GM23248 (cell line): ENCODE measurements around the gene NSMCE1. TPM values are rescaled to one million over a fixed set of nuclear protein-coding genes. Genes with fewer than 3 reads are reported as not detected.

ENCODE experiments used
- DNase-seq: peaks from one replicate; pipeline ENCODE4 v3.0.0-alpha.2; 2015
- H2AFZ ChIP-seq: fragments of 200-600 bp; sonication (generic); 2 replicates; pipeline ENCODE4 v1.6.1; 2016; ENCODE audit warnings: antibody characterized with exemption
- H3F3A ChIP-seq: fragments of 200-600 bp; sonication (generic); 2 replicates; pipeline ENCODE4 v1.6.1; 2016; ENCODE audit warnings: mild to moderate bottlenecking, antibody characterized with exemption, mixed run types; ENCODE audit not compliant: insufficient read depth
- H3K27ac ChIP-seq: fragments of 200-600 bp; sonication (generic); 2 replicates; pipeline ENCODE4 v1.5.1; 2016; ENCODE audit warnings: mild to moderate bottlenecking
- H3K27me3 ChIP-seq: fragments of 200-600 bp; sonication (generic); replicated peaks from 2 replicates; pipeline ENCODE4 v1.6.1; 2016; ENCODE audit warnings: mild to moderate bottlenecking; ENCODE audit not compliant: insufficient read depth
- H3K36me3 ChIP-seq: fragments of 200-600 bp; sonication (generic); 2 replicates; pipeline ENCODE4 v1.6.1; 2016; ENCODE audit warnings: low read depth, mild to moderate bottlenecking
- H3K4me1 ChIP-seq: fragments of 200-600 bp; sonication (generic); 2 replicates; pipeline ENCODE4 v1.6.1; 2016; ENCODE audit warnings: mild to moderate bottlenecking; ENCODE audit not compliant: insufficient read depth
- H3K4me2 ChIP-seq: fragments of 200-600 bp; sonication (generic); one replicate; pipeline ENCODE4 v1.6.1; 2016; ENCODE audit warnings: mild to moderate bottlenecking; ENCODE audit not compliant: unreplicated experiment
- H3K4me3 ChIP-seq: fragments of 200-600 bp; sonication (generic); 2 replicates; pipeline ENCODE4 v1.5.1; 2016; ENCODE audit warnings: mild to moderate bottlenecking
- H3K79me2 ChIP-seq: fragments of 200-600 bp; sonication (generic); 2 replicates; pipeline ENCODE4 v1.6.1; 2016; ENCODE audit warnings: mild to moderate bottlenecking; ENCODE audit not compliant: insufficient read depth
- H3K9ac ChIP-seq: fragments of 200-600 bp; sonication (generic); 2 replicates; pipeline ENCODE4 v1.6.1; 2016; ENCODE audit warnings: mild to moderate bottlenecking
- H3K9me2 ChIP-seq: fragments of 200-600 bp; sonication (generic); 2 replicates; pipeline ENCODE4 v1.6.1; 2016; ENCODE audit warnings: mixed run types, mild to moderate bottlenecking, moderate library complexity; ENCODE audit not compliant: insufficient read depth
- H3K9me3 ChIP-seq: fragments of 200-600 bp; sonication (generic); one replicate; pipeline ENCODE4 v1.6.1; 2017; ENCODE audit warnings: low read depth
- H4K20me1 ChIP-seq: fragments of 200-600 bp; sonication (generic); 2 replicates; pipeline ENCODE4 v1.6.0; 2016; ENCODE audit not compliant: insufficient read depth
- EZH2 ChIP-seq: fragments of 200-600 bp; sonication (generic); IDR thresholded peaks from 2 replicates; pipeline ENCODE4 v1.6.1; 2018; ENCODE audit warnings: antibody characterized with exemption, mild to moderate bottlenecking; ENCODE audit not compliant: insufficient read depth, poor library complexity, severe bottlenecking
- EZH2phosphoT487 ChIP-seq: fragments of 200-600 bp; sonication (generic); IDR thresholded peaks from 2 replicates; pipeline ENCODE4 v1.6.1; 2018; ENCODE audit warnings: antibody characterized with exemption, moderate library complexity, mild to moderate bottlenecking, low read depth; ENCODE audit not compliant: insufficient read depth
- WGBS, 2 experiments: methylation state at CpG; one replicate each; pipeline ENCODE4 v1.1.6; 2015 to 2017; ENCODE audit warnings: low lambda C conversion rate in 2 of 2, low coverage in 1 of 2; ENCODE audit errors: missing lambda C conversion rate in 2 of 2; 5-methylcytosine and 5-hydroxymethylcytosine counted together
- in situ Hi-C: fragments of 300-500 bp; cut with MboI; formaldehyde crosslinking; loops from 2 replicates; pipeline ENCODE4 v1.15.0; 2020
- polyA plus RNA-seq: library from polyadenylated mRNA; unstranded; fragments of >200 nt; fragmentation: Nextera tagmentation; extraction: Ambion mirVana; gene quantifications from 2 replicates; pipeline ENCODE4 v1.2.1, GENCODE V29; 2016
- total RNA-seq: library from RNA; depleted of rRNA; stranded (reverse); fragments of >200 nt; shearing (Covaris generic); gene quantifications from 2 replicates; pipeline ENCODE4 v1.2.3, GENCODE V29; 2014

NSMCE1 gene
- total and polyA plus RNA-seq, 2 experiments from 2014 or later = 69.3 to 107 TPM

GRCh38 chr16:27230562-27231001, 38.0 kb downstream of the NSMCE1 start:
- 96 to 98% methylated on average over 16 of the region's 16 CpGs for WGBS, 2 experiments
- in situ Hi-C loops = loop anchor here (10.0 kb wide), 1 partner anchor 224 kb away; no protein-coding TSS in a partner anchor

GRCh38 chr16:27229891-27230470, 38.6 kb downstream of the NSMCE1 start:
- H3K9me3 ChIP-seq = no peaks in the 10 kb centered on the region
- H3F3A ChIP-seq = peaks cover 11% of the 10 kb centered on the region
- no peak for TF ChIP-seq EZH2
- no peak for TF ChIP-seq EZH2phosphoT487
- DNase-seq = no peak
- H3K27me3 ChIP-seq = no peaks in the 10 kb centered on the region
- H3K27ac ChIP-seq = no peak overlapping the region
- H3K4me3 ChIP-seq = no peak overlapping the region
- no peaks in the 10 kb centered on the region for H3K9me2 ChIP-seq
- peaks cover 6% of the 10 kb centered on the region for H3K4me1 ChIP-seq
- H3K79me2 ChIP-seq = no peaks in the 10 kb centered on the region
- in situ Hi-C loops = loop anchor here (10.0 kb wide), 1 partner anchor 225 kb away; no protein-coding TSS in a partner anchor
- H3K4me2 ChIP-seq = no peak overlapping the region
- no peaks in the 10 kb centered on the region for H4K20me1 ChIP-seq
- 91% methylated on average over 13 to 17 of the region's 18 CpGs for WGBS, 2 experiments
- no peak overlapping the region for H2AFZ ChIP-seq
- H3K36me3 ChIP-seq = peaks cover 3% of the 10 kb centered on the region; the same call in 1 of the 2 replicates
- H3K9ac ChIP-seq = no peak overlapping the region

More at GRCh38 chr16:27230562-27231001, 38.0 kb downstream of the NSMCE1 start:
- Histone ChIP-seq H3K9me3 (no peaks in the 10 kb centered on the region), H3K4me3 (no peak overlapping the region), H3K4me2 (no peak overlapping the region), H3F3A (peaks cover 15% of the 10 kb centered on the region), H3K4me1 (peaks cover 12% of the 10 kb centered on the region), H3K27me3 (no peaks in the 10 kb centered on the region), H3K9ac (no peak overlapping the region), H4K20me1 (no peaks in the 10 kb centered on the region), H3K27ac (no peak overlapping the region), H2AFZ (no peak overlapping the region), H3K79me2 (no peaks in the 10 kb centered on the region), H3K36me3 (peaks cover 3% of the 10 kb centered on the region; the same call in 1 of the 2 replicates), H3K9me2 (no peaks in the 10 kb centered on the region)
- no peak for DNase-seq
- TF ChIP-seq EZH2phosphoT487 (no peak), EZH2 (no peak)

GRCh38 chr16:27228621-27229501, 39.7 kb downstream of the NSMCE1 start:
- Histone ChIP-seq H3K4me2 (no peak overlapping the region), H3F3A (peaks cover under 1% of the 10 kb centered on the region; the same call in 1 of the 2 replicates), H3K36me3 (no peaks in the 10 kb centered on the region; the same call in 1 of the 2 replicates), H3K9ac (no peak overlapping the region), H3K9me3 (no peaks in the 10 kb centered on the region), H3K27me3 (no peaks in the 10 kb centered on the region), H3K79me2 (no peaks in the 10 kb centered on the region), H4K20me1 (no peaks in the 10 kb centered on the region), H3K4me1 (no peaks in the 10 kb centered on the region), H3K9me2 (no peaks in the 10 kb centered on the region), H2AFZ (no peak overlapping the region), H3K4me3 (no peak overlapping the region), H3K27ac (no peak overlapping the region)
- TF ChIP-seq EZH2 = no peak
- WGBS, 2 experiments = 96 to 97% methylated on average over 17 to 21 of the region's 21 CpGs
- no peak for DNase-seq
- in situ Hi-C loops = no loop called here

GRCh38 chr16:27228045-27228444, 40.5 kb downstream of the NSMCE1 start:
- Histone ChIP-seq H3K27me3 (no peaks in the 10 kb centered on the region), H2AFZ (no peak overlapping the region), H4K20me1 (no peaks in the 10 kb centered on the region), H3K27ac (no peak overlapping the region), H3K4me3 (no peak overlapping the region), H3K4me1 (peaks cover 8% of the 10 kb centered on the region), H3K9me3 (no peaks in the 10 kb centered on the region), H3K79me2 (no peaks in the 10 kb centered on the region), H3K9ac (no peak overlapping the region), H3K9me2 (no peaks in the 10 kb centered on the region), H3F3A (peaks cover 7% of the 10 kb centered on the region; the same call in 1 of the 2 replicates), H3K4me2 (no peak overlapping the region), H3K36me3 (no peaks in the 10 kb centered on the region; the same call in 1 of the 2 replicates)
- in situ Hi-C loops = no loop called here
- DNase-seq = no peak
- 93% methylated on average over 12 of the region's 12 CpGs for WGBS, 2 experiments
- TF ChIP-seq EZH2 = no peak
- TF ChIP-seq EZH2phosphoT487 = no peak
